Tibial nerve (tissue), 4 donors: Measurements from ENCODE around the gene BET1L. TPM values are rescaled to one million over a fixed set of nuclear protein-coding genes. Genes with fewer than 3 reads are reported as not detected.

Experiments
- DNase-seq, 2 donors: peaks; one replicate each; pipeline ENCODE4 v3.0.0-alpha.2; 2019; ENCODE audit warnings: low spot score in 2 of 2
- H3K27ac ChIP-seq, 4 donors: fragments of 200-600 bp; sonication (generic) in 3 of 4; one replicate each; pipeline ENCODE4 v1.5.1; 2017 to 2019; ENCODE audit warnings: mild to moderate bottlenecking in 1 of 4
- H3K27me3 ChIP-seq, 2 donors: fragments of 200-600 bp; sonication (generic) in 1 of 2; one replicate each; pipeline versions ENCODE4 v1.5.1 to v1.6.0; 2017 to 2019
- H3K36me3 ChIP-seq, 3 donors: fragments of 200-600 bp; sonication (generic); one replicate each; pipeline ENCODE4 v1.5.1; 2018 to 2019
- H3K4me1 ChIP-seq, 4 donors: fragments of 200-600 bp; sonication (generic) in 3 of 4; one replicate each; pipeline ENCODE4 v1.5.1; 2017 to 2019
- H3K4me3 ChIP-seq, 4 donors: fragments of 200-600 bp; sonication (generic) in 3 of 4; one replicate each; pipeline ENCODE4 v1.5.1; 2017 to 2019; ENCODE audit warnings: mild to moderate bottlenecking in 1 of 4, moderate library complexity in 1 of 4
- H3K9me3 ChIP-seq, 4 donors: fragments of 200-600 bp; sonication (generic) in 3 of 4; one replicate each; pipeline ENCODE4 v1.5.1; 2017 to 2019
- EP300 ChIP-seq, 2 donors: sonication (generic); formaldehyde crosslinking; IDR thresholded peaks; one replicate each; pipeline ENCODE4 v1.6.1; 2017; ENCODE audit warnings: antibody characterized with exemption in 2 of 2, mild to moderate bottlenecking in 1 of 2
- POLR2A ChIP-seq, 2 donors: fragments of 450-650 bp; IDR thresholded peaks; one replicate each; pipeline ENCODE4 v1.6.1; 2017; ENCODE audit warnings: antibody characterized with exemption in 2 of 2, mild to moderate bottlenecking in 2 of 2, moderate library complexity in 2 of 2
- whole genome bisulfite sequencing, 2 donors: methylation state at CpG; one replicate each; pipeline ENCODE4 v1.1.5; 2018; 5-methylcytosine and 5-hydroxymethylcytosine counted together
- total RNA-seq, 4 donors: library from RNA; depleted of rRNA; stranded (reverse); fragments of >200 nt; gene quantifications; one replicate each; pipeline ENCODE4 v1.1.0, GENCODE V29; 2016
- TF ChIP-seq, protein P1 (sequence below), 5 experiments: fragments of 200-600 bp in 3 of 5; fragments of 450-650 bp in 2 of 5; sonication (generic) in 3 of 5; IDR thresholded peaks; one replicate each; pipeline ENCODE4 v1.5.1; 2016 to 2019; ENCODE audit warnings: antibody characterized with exemption in 5 of 5, mild to moderate bottlenecking in 3 of 5, moderate library complexity in 2 of 5

The BET1L gene
- total RNA-seq, 4 donors from 2014 or later: 30.9 to 43.9 (median 38.7) TPM

DNA sequence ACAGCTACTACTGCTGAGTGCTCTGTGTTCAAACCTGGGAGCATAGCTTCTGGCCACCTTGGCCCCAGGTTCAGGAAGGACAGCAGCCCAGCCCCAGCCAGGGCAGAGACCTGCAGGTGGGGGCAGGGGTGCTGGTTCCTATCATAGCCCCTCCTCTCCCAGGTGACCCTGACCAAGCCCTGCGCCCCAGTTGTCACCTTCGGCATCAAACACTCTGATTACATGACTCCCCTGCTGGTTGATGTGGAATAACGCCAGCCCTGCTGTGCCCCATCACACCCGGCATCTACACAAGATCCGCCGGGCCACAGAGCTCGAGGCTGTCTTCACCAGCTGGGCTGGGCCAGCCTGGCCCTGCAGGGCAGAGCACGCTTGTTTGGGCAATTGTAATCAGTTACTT, 7.4 kb downstream of the BET1L start:
- DNase-seq: no peak
- Histone ChIP-seq H3K9me3 (no peaks in the 10 kb centered on the region), H3K4me3 (no peak overlapping the region), H3K4me1 (peaks cover 0 to 31% (median under 1%) of the 10 kb centered on the region in 4 donors), H3K27me3 (no peaks in the 10 kb centered on the region), H3K27ac (no peak overlapping the region), H3K36me3 (peaks cover 0 to 50% (median 3%) of the 10 kb centered on the region in 3 donors)
- WGBS, 2 donors: 73 to 81% methylated on average over 8 of the region's 8 CpGs
- no peak for TF ChIP-seq POLR2A (IDR thresholded peaks at IDR 0.05)
- TF ChIP-seq, protein P1, sequence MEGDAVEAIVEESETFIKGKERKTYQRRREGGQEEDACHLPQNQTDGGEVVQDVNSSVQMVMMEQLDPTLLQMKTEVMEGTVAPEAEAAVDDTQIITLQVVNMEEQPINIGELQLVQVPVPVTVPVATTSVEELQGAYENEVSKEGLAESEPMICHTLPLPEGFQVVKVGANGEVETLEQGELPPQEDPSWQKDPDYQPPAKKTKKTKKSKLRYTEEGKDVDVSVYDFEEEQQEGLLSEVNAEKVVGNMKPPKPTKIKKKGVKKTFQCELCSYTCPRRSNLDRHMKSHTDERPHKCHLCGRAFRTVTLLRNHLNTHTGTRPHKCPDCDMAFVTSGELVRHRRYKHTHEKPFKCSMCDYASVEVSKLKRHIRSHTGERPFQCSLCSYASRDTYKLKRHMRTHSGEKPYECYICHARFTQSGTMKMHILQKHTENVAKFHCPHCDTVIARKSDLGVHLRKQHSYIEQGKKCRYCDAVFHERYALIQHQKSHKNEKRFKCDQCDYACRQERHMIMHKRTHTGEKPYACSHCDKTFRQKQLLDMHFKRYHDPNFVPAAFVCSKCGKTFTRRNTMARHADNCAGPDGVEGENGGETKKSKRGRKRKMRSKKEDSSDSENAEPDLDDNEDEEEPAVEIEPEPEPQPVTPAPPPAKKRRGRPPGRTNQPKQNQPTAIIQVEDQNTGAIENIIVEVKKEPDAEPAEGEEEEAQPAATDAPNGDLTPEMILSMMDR (IDR thresholded peaks at IDR 0.05): no peak
- TF ChIP-seq EP300 (IDR thresholded peaks at IDR 0.05): no peak

DNA sequence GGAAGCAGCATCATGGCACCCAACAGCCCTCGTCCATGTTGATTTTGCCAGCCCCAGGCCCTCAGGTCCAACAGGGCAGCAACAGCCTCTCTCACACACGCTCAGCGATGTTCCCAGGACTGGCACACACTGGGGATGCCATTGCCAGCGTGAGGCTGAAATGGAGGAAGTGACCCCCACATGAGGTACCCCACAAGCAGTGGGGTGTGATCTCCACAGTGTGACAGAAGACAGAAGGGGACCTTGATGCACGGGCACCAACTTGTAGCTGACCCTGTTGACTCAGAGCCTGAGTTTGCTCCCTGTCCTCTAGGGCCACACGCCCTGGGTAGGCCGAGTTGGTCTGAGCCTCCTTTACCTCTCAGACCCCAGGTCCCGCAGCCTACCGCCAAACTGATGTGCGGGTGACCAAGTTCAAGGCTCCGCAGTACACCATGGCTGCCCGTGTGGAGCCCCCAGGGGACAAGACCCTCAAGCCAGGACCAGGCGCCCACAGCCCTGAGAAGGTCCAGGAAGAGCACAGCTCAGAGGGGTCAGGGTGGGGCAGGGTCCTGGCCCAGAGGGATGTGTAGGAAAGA, 8.1 kb downstream of the BET1L start:
- no peak for DNase-seq
- no peak overlapping the region for H3K4me3 ChIP-seq
- 68 to 79% methylated on average over 9 to 12 of the region's 13 CpGs for WGBS, 2 donors

DNA sequence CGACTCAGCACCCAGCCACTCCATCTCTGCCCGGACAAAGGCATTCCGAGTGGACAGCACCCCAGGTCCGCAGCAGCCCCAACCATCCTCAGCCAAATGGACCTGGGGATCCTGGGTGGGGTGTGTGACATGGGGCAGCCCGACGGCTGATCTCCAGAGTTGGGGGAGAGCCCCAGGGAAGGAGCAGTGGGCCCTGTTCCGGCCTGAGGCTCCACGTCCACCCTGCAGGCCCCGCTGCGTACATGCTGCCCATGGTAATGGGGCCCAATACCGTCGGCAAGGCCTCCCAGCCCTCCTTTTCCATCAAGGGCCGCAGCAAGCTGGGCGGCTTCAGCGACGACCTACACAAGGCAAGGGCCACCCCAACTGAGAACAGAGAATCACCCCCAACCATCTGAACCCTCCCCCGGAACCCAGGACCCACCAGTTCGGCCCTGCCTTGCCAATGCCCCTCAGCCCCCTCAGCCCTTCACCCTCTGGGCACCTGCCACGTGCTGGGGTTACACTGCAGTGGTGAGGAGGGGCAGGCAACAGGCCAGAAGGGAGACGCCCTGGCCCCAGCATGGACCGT, 8.9 kb downstream of the BET1L start:
- 86 to 88% methylated on average over 14 to 19 of the region's 21 CpGs for WGBS, 2 donors
- H3K9me3 ChIP-seq: no peaks in the 10 kb centered on the region
- DNase-seq: no peak
- peaks cover 0 to 16% (median 0%) of the 10 kb centered on the region in 4 donors for H3K4me1 ChIP-seq
- TF ChIP-seq, protein P1 (IDR thresholded peaks at IDR 0.05): no peak
- TF ChIP-seq EP300 (IDR thresholded peaks at IDR 0.05) (no peak), POLR2A (IDR thresholded peaks at IDR 0.05) (no peak)
- H3K27me3 ChIP-seq: no peaks in the 10 kb centered on the region
- no peak overlapping the region for H3K4me3 ChIP-seq
- H3K27ac ChIP-seq: no peak overlapping the region
- peaks cover 0 to 35% (median 3%) of the 10 kb centered on the region in 3 donors for H3K36me3 ChIP-seq

More for the DNA sequence above, 8.1 kb downstream of the BET1L start:
- Histone ChIP-seq H3K36me3 (peaks cover 0 to 43% (median 3%) of the 10 kb centered on the region in 3 donors), H3K27ac (no peak overlapping the region), H3K4me1 (peaks cover 0 to 24% (median 0%) of the 10 kb centered on the region in 4 donors), H3K27me3 (no peaks in the 10 kb centered on the region), H3K9me3 (no peaks in the 10 kb centered on the region)
- TF ChIP-seq EP300 (IDR thresholded peaks at IDR 0.05): no peak
- TF ChIP-seq, protein P1 (IDR thresholded peaks at IDR 0.05): no peak
- no peak for TF ChIP-seq POLR2A (IDR thresholded peaks at IDR 0.05)

DNA sequence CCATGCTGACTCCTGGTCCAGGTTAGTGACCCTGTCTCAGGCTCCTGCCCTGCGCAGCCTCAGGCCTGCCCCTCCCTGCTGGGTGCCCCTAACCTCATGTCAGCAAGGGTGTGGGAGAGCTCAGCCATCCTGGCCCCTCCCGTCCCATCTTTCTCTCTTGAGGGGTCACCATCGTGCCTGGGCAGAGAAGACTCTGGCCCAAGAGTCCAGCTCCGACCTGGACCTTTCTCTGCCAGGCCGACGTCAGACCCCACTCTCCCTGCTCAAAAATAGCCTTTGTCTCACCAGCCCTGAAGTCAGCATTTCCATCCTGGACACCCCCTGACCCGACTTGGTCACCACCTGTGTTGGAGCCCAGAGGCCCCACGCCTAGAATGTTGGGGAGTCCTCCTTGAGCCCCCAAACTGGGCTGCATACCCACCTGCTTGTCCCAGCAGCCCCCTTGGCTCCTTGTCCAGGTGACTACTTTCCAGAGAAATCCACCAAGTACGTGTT, 9.4 kb downstream of the BET1L start:
- no peak for DNase-seq
- Histone ChIP-seq H3K27ac (no peak overlapping the region), H3K4me1 (peaks cover 0 to 11% (median 0%) of the 10 kb centered on the region in 4 donors), H3K36me3 (peaks cover 0 to 30% (median 3%) of the 10 kb centered on the region in 3 donors), H3K9me3 (no peaks in the 10 kb centered on the region), H3K27me3 (no peaks in the 10 kb centered on the region), H3K4me3 (no peak overlapping the region)
- TF ChIP-seq, protein P1 (IDR thresholded peaks at IDR 0.05): no peak
- TF ChIP-seq POLR2A (IDR thresholded peaks at IDR 0.05): no peak
- no peak for TF ChIP-seq EP300 (IDR thresholded peaks at IDR 0.05)
- WGBS, 2 donors: 71 to 77% methylated on average over 9 of the region's 9 CpGs
